ENCODE measurements around the gene QPRT. TPM values are rescaled to one million over a fixed set of nuclear protein-coding genes. Genes with fewer than 3 reads are reported as not detected.

QPRT gene
- total and polyA plus RNA-seq, 2 of the 13 experiments (the other 11 are each of a cell fraction or from before 2014, with no cell fraction given) = 130 to 218 TPM

GRCh38 chr16:29641561-29641960, 37.4 kb upstream of the QPRT start (continued):
- TF ChIP-seq TERF1 (CRISPR knock-in tag; IDR thresholded peaks at IDR 0.05) (no peak), ZNF431 (CRISPR knock-in tag; IDR thresholded peaks at IDR 0.05; ENCODE audit: borderline replicate concordance, low read depth) (0 out of 2 replicates have a peak, but pooled peaks have one; percentile 35), ZNF280B (CRISPR knock-in tag; IDR thresholded peaks at IDR 0.05; ENCODE audit: borderline replicate concordance) (no peak), PATZ1 (CRISPR knock-in tag; IDR thresholded peaks at IDR 0.05) (0 out of 2 replicates have a peak, but pooled peaks have one; percentile 1), FOXJ3 (CRISPR knock-in tag; IDR thresholded peaks at IDR 0.05; ENCODE audit: borderline replicate concordance) (no peak), ZNF460 (CRISPR knock-in tag; IDR thresholded peaks at IDR 0.05; ENCODE audit: borderline replicate concordance) (no peak), FOXP4 (CRISPR knock-in tag; IDR thresholded peaks at IDR 0.05) (no peak), ZNF740 (CRISPR knock-in tag; IDR thresholded peaks at IDR 0.05) (no peak), HMG20A (CRISPR knock-in tag; IDR thresholded peaks at IDR 0.05; ENCODE audit: borderline replicate concordance) (no peak), HNF1B (CRISPR knock-in tag; IDR thresholded peaks at IDR 0.05) (0 out of 2 replicates have a peak, but pooled peaks have one; percentile 42), ZNF713 (CRISPR knock-in tag; IDR thresholded peaks at IDR 0.05) (no peak), THAP7 (CRISPR knock-in tag; IDR thresholded peaks at IDR 0.05) (no peak), ZNF749 (CRISPR knock-in tag; IDR thresholded peaks at IDR 0.05; ENCODE audit: borderline replicate concordance) (no peak), RORA (CRISPR knock-in tag; IDR thresholded peaks at IDR 0.05) (no peak), CTCF (CRISPR knock-in tag; IDR thresholded peaks at IDR 0.05) (peak; percentile 59), HIVEP1 (CRISPR knock-in tag; IDR thresholded peaks at IDR 0.05) (no peak), MTF2 (CRISPR knock-in tag; IDR thresholded peaks at IDR 0.05; ENCODE audit: borderline replicate concordance) (no peak)
